Epithelial cell of esophagus (primary cell): Measurements from ENCODE around the gene PDCD5.
"Not testable (repeated sequence)": the region's sequence is repeated elsewhere in the genome, so short reads cannot be mapped to it uniquely, and the experiment has no call there.

Experiments
- DNase-seq: peaks from one replicate; pipeline ENCODE4 v3.0.0; 2010; ENCODE audit warnings: low read depth
- H3K4me3 ChIP-seq: 2 replicates; pipeline ENCODE4 v1.5.1; 2011; ENCODE audit warnings: mild to moderate bottlenecking, low read length, control low read depth
- TF ChIP-seq, protein P1 (sequence below): IDR thresholded peaks from 2 replicates; pipeline ENCODE4 v1.5.1; 2011; ENCODE audit warnings: low read depth, mild to moderate bottlenecking, low read length, control low read depth, inconsistent platforms; ENCODE audit not compliant: insufficient read depth; ENCODE audit errors: missing control alignments

The PDCD5 gene, protein sequence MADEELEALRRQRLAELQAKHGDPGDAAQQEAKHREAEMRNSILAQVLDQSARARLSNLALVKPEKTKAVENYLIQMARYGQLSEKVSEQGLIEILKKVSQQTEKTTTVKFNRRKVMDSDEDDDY

GRCh38 chr19:32580901-32581704 is at the start of gene PDCD5:
Gene PDCD5 (plus strand): TSS chr19:32581190. CDS start chr19:32581262, 72 bp downstream.
- peak; percentile 96 for DNase-seq
- H3K4me3 ChIP-seq = peak within 1 kb of the TSS; percentile 86
- TF ChIP-seq, protein P1, sequence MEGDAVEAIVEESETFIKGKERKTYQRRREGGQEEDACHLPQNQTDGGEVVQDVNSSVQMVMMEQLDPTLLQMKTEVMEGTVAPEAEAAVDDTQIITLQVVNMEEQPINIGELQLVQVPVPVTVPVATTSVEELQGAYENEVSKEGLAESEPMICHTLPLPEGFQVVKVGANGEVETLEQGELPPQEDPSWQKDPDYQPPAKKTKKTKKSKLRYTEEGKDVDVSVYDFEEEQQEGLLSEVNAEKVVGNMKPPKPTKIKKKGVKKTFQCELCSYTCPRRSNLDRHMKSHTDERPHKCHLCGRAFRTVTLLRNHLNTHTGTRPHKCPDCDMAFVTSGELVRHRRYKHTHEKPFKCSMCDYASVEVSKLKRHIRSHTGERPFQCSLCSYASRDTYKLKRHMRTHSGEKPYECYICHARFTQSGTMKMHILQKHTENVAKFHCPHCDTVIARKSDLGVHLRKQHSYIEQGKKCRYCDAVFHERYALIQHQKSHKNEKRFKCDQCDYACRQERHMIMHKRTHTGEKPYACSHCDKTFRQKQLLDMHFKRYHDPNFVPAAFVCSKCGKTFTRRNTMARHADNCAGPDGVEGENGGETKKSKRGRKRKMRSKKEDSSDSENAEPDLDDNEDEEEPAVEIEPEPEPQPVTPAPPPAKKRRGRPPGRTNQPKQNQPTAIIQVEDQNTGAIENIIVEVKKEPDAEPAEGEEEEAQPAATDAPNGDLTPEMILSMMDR = no peak

- H3K4me3 ChIP-seq = no peak overlapping the region
- DNase-seq = no peak
- TF ChIP-seq, protein P1 = no peak
Observed at GRCh38 chr19:32532233-32532632, 48.8 kb upstream of the PDCD5 start.

- TF ChIP-seq, protein P1 = no peak
- DNase-seq = no peak
- H3K4me3 ChIP-seq = no peak overlapping the region
Observed at GRCh38 chr19:32537580-32537979, 43.4 kb upstream of the PDCD5 start.

DNA sequence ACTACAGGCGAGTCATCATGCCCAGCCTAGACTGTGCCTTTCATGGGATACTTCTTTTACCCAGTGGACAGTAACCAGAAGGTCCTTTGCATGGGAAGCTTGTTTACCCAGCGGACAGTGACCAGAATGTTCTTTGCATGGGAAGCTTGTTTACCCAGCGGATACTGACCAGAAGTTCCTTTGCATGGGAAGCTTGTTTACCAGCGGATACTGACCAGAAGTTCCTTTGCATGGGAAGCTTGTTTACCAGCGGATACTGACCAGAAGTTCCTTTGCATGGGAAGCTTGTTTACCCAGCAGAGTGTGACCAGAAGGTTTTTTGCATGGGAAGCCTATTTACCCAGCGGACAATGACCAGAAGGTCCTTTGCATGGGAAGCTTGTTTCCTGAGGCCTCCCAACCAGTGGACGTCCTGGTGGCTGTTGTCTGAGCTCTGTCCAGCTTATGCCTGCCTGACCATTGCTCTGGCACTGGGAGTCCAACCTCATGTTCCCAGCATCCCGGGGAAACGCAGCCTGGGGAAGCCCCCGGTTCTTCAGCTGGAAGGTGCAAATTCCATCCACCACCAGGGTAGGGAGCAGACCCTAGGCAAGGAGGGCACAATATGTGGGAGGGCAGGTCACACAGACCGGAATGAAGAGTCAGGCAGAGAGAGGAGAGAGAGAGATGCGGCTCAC is 41.6 kb upstream of the PDCD5 start:
- no peak for DNase-seq
- TF ChIP-seq, protein P1 = no peak
- H3K4me3 ChIP-seq = no peak overlapping the region

- DNase-seq = no peak
- TF ChIP-seq, protein P1 = no peak
- H3K4me3 ChIP-seq = no peak overlapping the region
Observed at GRCh38 chr19:32540621-32541020, 40.4 kb upstream of the PDCD5 start.

- not testable (repeated sequence) for H3K4me3 ChIP-seq, DNase-seq
Observed at GRCh38 chr19:32541376-32541775, 39.6 kb upstream of the PDCD5 start.

GRCh38 chr19:32542477-32543108 is 38.4 kb upstream of the PDCD5 start:
- H3K4me3 ChIP-seq = no peak overlapping the region
- no peak for DNase-seq
- TF ChIP-seq, protein P1 = no peak
